HG02623 (cell line): ENCODE measurements around the gene CLEC16A.
"Not testable (repeated sequence)": the region's sequence is repeated elsewhere in the genome, so short reads cannot be mapped to it uniquely, and the experiment has no call there.

Experiments
- ATAC-seq: cut with Tn5 transposase; IDR thresholded peaks from one replicate; pipeline ENCODE4 v1.9.1; 2021; ENCODE audit warnings: moderate library complexity; ENCODE audit not compliant: unreplicated experiment

Gene CLEC16A

DNA sequence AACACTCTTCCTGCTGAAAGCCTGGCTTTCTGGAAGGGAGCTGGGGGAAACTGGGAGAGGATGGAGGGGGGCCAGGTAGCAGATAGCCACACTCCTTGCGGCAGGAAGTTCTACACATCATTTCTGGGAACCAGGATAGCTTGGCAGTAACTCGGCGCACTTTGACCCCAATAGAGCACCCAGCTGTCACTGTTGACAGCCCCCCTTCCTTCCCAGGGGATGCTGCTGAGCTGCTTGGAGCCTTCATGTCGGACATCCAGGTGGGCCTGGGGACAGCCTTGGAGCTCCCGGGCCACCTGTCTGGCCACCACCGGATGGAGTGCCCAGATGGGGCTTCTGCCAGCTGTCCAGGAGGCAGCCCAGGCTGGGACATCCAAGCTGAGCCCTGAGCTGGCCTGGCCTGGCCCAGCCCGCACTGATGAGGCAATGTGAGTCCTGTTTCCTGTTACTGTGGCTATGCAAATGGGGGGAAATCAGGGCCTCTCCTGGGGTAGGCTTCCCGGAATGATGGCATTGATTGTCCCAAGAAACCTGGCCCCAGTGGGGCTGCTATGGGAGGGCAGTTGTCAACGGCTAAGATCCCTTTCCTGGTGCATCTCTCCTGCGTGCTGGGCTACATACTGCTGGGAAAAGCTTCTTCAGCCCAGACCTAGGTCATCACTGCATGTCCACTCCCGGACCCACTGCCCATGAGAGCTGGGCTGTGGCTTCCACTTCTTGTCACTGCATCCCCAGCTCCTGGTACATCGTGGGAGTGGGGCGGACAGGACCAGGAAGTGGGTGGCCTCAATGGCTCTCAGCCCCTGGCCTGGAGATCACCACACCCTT, 261.6 kb downstream of the CLEC16A start:
- no peak for ATAC-seq

DNA sequence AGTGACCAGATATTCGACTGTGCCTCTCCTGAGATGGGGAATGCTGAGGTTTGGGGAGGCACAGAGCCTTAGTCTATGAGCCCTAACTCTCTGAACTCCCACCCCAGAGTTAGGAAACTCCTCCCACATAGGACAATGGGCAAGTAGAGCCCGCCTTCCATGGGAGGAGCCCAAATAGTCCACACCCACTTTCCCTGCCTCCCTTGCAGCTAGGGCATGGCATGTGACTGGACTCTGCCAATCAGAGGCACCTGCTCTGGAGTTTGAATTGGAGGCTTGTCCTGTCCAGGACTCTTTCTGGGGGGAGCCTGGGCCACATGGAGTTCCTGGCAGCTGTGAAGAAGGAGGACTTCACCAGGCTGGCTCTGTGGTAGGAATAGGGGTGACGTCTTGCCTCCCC, 263.3 kb downstream of the CLEC16A start:
- ATAC-seq: no peak

- ATAC-seq: no peak
Observed at GRCh38 chr16:11208916-11209665, 264.7 kb downstream of the CLEC16A start.

- ATAC-seq: no peak
Observed at GRCh38 chr16:11210260-11210659, 265.9 kb downstream of the CLEC16A start.

- ATAC-seq: no peak
Observed at GRCh38 chr16:11211061-11211976, 267.0 kb downstream of the CLEC16A start.

GRCh38 chr16:11211977-11212797, 267.8 kb downstream of the CLEC16A start:
- ATAC-seq: no peak

GRCh38 chr16:11212798-11213196, 268.4 kb downstream of the CLEC16A start:
- ATAC-seq: no peak

GRCh38 chr16:11213373-11213772, 269.0 kb downstream of the CLEC16A start:
- ATAC-seq: no peak

DNA sequence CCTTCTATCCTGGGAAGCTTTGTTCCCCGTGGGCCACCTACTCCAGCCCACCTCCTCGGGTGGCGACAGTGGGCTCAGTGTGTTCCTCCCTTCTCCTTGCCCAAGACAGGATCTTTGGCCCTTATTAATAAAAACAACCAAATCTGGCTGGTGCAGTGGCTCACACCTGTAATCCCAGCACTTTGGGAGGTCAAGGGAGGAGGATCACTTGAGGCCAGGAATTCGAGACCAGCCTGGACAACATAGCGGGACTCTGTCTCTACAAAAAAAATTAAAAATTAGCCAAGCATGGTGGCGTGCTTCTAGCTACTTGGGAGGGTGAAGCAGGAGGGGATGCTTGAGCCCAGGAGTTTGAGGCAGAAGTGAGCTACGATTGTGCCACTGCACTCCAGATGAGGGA, 269.4 kb downstream of the CLEC16A start:
- no peak for ATAC-seq

DNA sequence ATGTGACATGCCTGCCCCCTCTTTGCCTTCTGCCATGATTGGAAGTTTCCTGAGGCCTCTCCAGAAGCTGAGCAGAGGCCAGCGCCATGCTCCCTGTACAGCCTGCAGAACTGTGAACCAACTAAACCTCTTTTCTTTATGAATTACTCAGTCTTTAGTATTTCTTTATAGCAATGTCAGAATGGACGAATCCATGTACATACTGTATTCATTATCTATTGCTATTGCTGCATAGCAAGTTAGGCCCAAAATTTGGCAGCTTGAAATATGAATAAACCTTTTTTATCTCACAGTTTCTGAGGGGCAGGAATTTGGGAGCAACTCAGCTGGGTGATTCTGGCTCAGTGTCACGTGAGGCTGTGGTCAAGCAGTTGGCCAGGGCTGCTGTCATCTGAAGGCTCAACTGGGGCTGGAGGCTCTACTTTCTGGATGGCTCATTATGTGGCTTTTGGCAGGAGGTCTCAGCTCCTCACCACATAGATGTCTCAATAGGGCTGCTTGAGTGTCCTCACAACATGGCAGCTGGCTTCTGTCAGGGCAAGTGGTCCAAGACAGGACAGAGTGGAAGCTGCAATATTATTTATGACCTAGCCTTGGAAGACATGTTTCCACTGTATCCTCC, 271.7 kb downstream of the CLEC16A start:
- no peak for ATAC-seq

DNA sequence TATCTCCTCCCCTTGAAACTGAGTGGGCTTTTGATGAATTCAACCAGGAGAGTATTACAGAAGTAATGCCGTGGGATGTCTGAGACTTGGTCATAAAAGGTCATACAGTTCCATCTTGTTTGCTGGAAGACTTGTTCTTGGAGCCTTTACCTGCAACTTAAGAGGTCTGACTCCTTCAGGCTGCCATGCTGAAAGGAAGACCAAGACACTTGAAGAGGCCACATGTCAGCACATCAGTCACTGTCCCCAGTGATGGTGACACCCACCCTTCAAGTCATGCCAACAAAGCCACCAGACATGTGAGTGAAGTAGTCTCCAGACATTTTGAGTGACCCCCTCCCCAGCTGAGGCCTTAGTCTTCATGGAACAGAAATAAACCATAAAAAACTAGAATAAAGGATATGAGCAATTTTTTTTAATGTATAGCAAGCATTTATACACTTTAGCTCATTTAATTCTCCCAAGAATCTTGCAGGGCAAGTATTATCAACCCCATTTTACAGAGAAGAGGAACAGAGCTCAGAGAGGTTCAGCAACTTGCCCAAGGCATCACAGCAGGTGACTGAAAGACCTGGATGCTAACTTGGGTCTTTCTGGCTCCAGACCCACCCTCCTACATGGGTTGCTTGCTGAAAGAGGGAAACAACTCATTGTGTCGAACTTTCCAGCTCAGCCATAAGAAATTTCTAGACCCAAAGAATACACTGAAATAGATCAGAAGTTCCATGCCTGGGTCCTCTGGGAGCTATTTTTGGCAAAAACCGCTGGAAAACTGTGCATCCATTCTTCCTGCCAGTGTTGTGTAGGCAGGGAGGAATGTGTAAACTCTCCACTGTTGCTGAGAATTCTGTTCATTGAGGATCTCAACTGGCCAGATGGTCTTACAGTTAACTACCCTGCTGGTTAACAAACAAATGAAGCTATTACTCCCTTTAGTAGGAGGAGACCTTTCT, 273.6 kb downstream of the CLEC16A start:
- ATAC-seq: no peak

DNA sequence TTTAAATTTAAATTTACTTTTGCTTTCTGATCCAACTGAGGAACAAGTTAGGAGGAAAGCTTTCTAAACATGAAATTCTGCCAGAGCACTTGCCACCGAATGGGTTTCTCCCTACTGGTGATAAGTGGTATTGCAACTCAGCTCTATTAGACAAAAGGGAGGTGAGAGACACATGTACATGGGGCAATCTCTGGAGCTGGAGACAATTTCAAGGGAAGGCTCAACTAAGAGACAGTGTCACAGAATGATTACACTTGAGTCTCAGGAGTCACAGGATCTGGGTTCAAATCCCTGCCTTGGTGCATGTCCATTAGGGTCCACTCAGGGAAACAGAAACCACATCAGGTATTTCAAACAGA, 274.2 kb downstream of the CLEC16A start:
- no peak for ATAC-seq

DNA sequence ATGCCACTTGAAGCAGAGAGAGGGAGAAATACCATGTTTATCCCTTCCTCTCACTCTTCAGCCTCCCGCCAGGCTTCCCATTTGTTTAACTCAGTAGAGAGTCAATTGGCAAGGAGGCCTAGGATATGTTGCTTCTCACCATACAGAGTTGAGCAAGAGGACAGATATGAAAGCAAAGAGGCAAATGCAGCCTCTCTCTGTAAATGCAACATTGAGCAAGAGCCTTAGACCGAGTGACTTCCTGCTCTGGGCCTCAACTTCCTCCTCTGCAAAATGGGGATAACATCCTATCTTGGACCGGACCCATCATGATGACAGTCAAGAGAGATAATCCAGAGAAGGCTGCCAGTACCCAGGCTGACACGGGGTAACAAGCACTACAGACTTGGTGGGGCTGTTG, 274.8 kb downstream of the CLEC16A start:
- ATAC-seq: no peak

GRCh38 chr16:11220507-11220906, 276.1 kb downstream of the CLEC16A start:
- not testable (repeated sequence) for ATAC-seq

- ATAC-seq: no peak
Observed at GRCh38 chr16:11224096-11224893, 279.9 kb downstream of the CLEC16A start.

- peak; percentile 75 for ATAC-seq
Observed at GRCh38 chr16:11224894-11225676, 280.7 kb downstream of the CLEC16A start.
